NCI-H82 (cell line): ENCODE measurements around the gene TRDN.
"Not testable (repeated sequence)": the region's sequence is repeated elsewhere in the genome, so short reads cannot be mapped to it uniquely, and the experiment has no call there.

ENCODE experiments used
- DNase-seq: peaks from one replicate; lab custom pipeline; 2025; lab: John Stamatoyannopoulos, UW

Gene TRDN

GRCh38 chr6:123288649-123289048 is 348.1 kb downstream of the TRDN start:
- DNase-seq, result no peak

- DNase-seq, result no peak
Measured at GRCh38 chr6:123276546-123276980, 360.2 kb downstream of the TRDN start.

GRCh38 chr6:123263981-123264380 is 372.8 kb downstream of the TRDN start:
- no peak for DNase-seq

- DNase-seq, result no peak
Measured at GRCh38 chr6:123240626-123241025, 396.1 kb downstream of the TRDN start.

- DNase-seq, result no peak
Measured at GRCh38 chr6:123233336-123233735, 403.4 kb downstream of the TRDN start.

- DNase-seq, result not testable (repeated sequence)
Measured at GRCh38 chr6:123227789-123228188, 409.0 kb downstream of the TRDN start.

GRCh38 chr6:123226398-123226797 is 410.4 kb downstream of the TRDN start:
- DNase-seq, result no peak

GRCh38 chr6:123224077-123224476 is 412.7 kb downstream of the TRDN start:
- no peak for DNase-seq

- no peak for DNase-seq
Measured at GRCh38 chr6:123223461-123223860, 413.3 kb downstream of the TRDN start.

GRCh38 chr6:123215211-123215610 is 421.5 kb downstream of the TRDN start:
- DNase-seq, result no peak

GRCh38 chr6:123214433-123214832 is 422.3 kb downstream of the TRDN start:
- DNase-seq, result no peak

- DNase-seq, result no peak
Measured at GRCh38 chr6:123213921-123214320, 422.8 kb downstream of the TRDN start.

GRCh38 chr6:123211777-123212545 is 424.8 kb downstream of the TRDN start:
- DNase-seq, result no peak

- DNase-seq, result no peak
Measured at GRCh38 chr6:123210645-123211044, 426.1 kb downstream of the TRDN start.

GRCh38 chr6:123207967-123208510 is 428.7 kb downstream of the TRDN start:
- peak; percentile 10 for DNase-seq

- DNase-seq, result no peak
Measured at GRCh38 chr6:123203928-123204327, 432.8 kb downstream of the TRDN start.

GRCh38 chr6:123201869-123202372 is 434.8 kb downstream of the TRDN start:
- DNase-seq, result no peak

- DNase-seq, result no peak
Measured at GRCh38 chr6:123193298-123193697, 443.5 kb downstream of the TRDN start.

GRCh38 chr6:123189816-123190215 is 446.9 kb downstream of the TRDN start:
- no peak for DNase-seq

GRCh38 chr6:123182998-123183397 is 453.8 kb downstream of the TRDN start:
- DNase-seq, result no peak

GRCh38 chr6:123176706-123177105 is 460.0 kb downstream of the TRDN start:
- no peak for DNase-seq

GRCh38 chr6:123171341-123172115 is 465.2 kb downstream of the TRDN start:
- DNase-seq, result no peak

- no peak for DNase-seq
Measured at GRCh38 chr6:123169774-123170095, 467.0 kb downstream of the TRDN start.
